Transverse colon (tissue), 4 donors: ENCODE data around the gene ROS1. TPM values are rescaled to one million over a fixed set of nuclear protein-coding genes. Genes with fewer than 3 reads are reported as not detected.
A peak's percentile ranks its signal among the peaks of the same experiment; 100 is the strongest.

Experiments used
- DNase-seq: peaks from one replicate; pipeline ENCODE4 v3.0.0-alpha.2; 2019
- H3K27ac ChIP-seq, 4 donors: fragments of 200-600 bp; sonication (generic); 2 replicates each; pipeline ENCODE4 v1.5.1; 2016 to 2018; ENCODE audit warnings: inconsistent platforms in 4 of 4
- H3K27me3 ChIP-seq: fragments of 200-600 bp; sonication (generic); 2 replicates; pipeline ENCODE4 v1.5.1; 2017; ENCODE audit warnings: inconsistent platforms
- H3K36me3 ChIP-seq, 4 donors: fragments of 200-600 bp; sonication (generic); 2 replicates each; pipeline ENCODE4 v1.5.1; 2017 to 2019; ENCODE audit warnings: inconsistent platforms in 4 of 4
- H3K4me1 ChIP-seq, 4 donors: fragments of 200-600 bp; sonication (generic); 2 replicates each; pipeline ENCODE4 v1.5.1; 2017 to 2020; ENCODE audit warnings: inconsistent platforms in 4 of 4
- H3K4me3 ChIP-seq, 4 donors: fragments of 200-600 bp; sonication (generic); 1 replicate in 1 of 4; 2 replicates in 3 of 4; pipeline versions ENCODE4 v1.5.1 to v1.6.1; 2017 to 2019; ENCODE audit warnings: inconsistent platforms in 4 of 4
- H3K9me3 ChIP-seq, 2 donors: fragments of 200-600 bp; sonication (generic); 2 replicates each; pipeline ENCODE4 v1.5.1; 2017 to 2019; ENCODE audit warnings: inconsistent platforms in 2 of 2
- CTCF ChIP-seq, 5 experiments: fragments of 200-600 bp in 3 of 5; fragments of 450-650 bp in 2 of 5; sonication (generic) in 3 of 5; IDR thresholded peaks; 1 replicate in 2 of 5; 2 replicates in 3 of 5; pipeline ENCODE4 v1.5.1; 2016 to 2017; ENCODE audit warnings: antibody characterized with exemption in 5 of 5, inconsistent platforms in 3 of 5, mild to moderate bottlenecking in 2 of 5, moderate library complexity in 1 of 5
- EP300 ChIP-seq: sonication (generic); formaldehyde crosslinking; IDR thresholded peaks from one replicate; pipeline ENCODE4 v1.6.1; 2017; ENCODE audit warnings: antibody characterized with exemption, low read depth
- POLR2A ChIP-seq: fragments of 450-650 bp; IDR thresholded peaks from one replicate; pipeline ENCODE4 v1.6.1; 2016; ENCODE audit warnings: antibody characterized with exemption, mild to moderate bottlenecking, moderate library complexity
- POLR2AphosphoS5 ChIP-seq, 3 donors: sonication (generic); formaldehyde crosslinking; IDR thresholded peaks; one replicate each; pipeline ENCODE4 v1.6.1; 2016; ENCODE audit warnings: antibody characterized with exemption in 3 of 3
- WGBS, 2 donors: methylation state at CpG; one replicate each; pipeline ENCODE4 v1.1.5; 2018; ENCODE audit warnings: low coverage in 1 of 2; 5-methylcytosine and 5-hydroxymethylcytosine counted together
- in situ Hi-C, 4 donors: fragments of 200-750 bp; cut with MboI; loops; one replicate each; pipeline versions ENCODE4 v1.15.0 to v1.15.1; 2017; ENCODE audit warnings: low sequenced_read_pairs in 3 of 4, low pct_ligation_motif_present in 1 of 4, low pct_unique_long_range_greater_than_20kb in 1 of 4
- intact Hi-C: fragments of 100-400 bp; cut with DNase I; formaldehyde crosslinking; loops from one replicate; pipeline ENCODE4 v1.15.1; 2023; ENCODE audit warnings: low total_unique reads
- total RNA-seq, 4 donors: library from RNA; depleted of rRNA; stranded (reverse); fragments of >200 nt; gene quantifications; one replicate each; pipeline ENCODE4 v1.1.0, GENCODE V29; 2016

Gene ROS1
- total RNA-seq, 4 donors from 2014 or later = 0.80 to 4.1 (median 2.5) TPM; not detected in 1

GRCh38 chr6:117389227-117390057 is 36.3 kb downstream of the ROS1 start:
- H3K36me3 ChIP-seq = no peaks in the 10 kb centered on the region

GRCh38 chr6:117387454-117387974 is 38.2 kb downstream of the ROS1 start:
- DNase-seq = no peak

More at GRCh38 chr6:117389227-117390057, 36.3 kb downstream of the ROS1 start:
- Histone ChIP-seq H3K27me3 (no peaks in the 10 kb centered on the region), H3K9me3 (no peaks in the 10 kb centered on the region), H3K4me3 (no peak overlapping the region), H3K4me1 (no peaks in the 10 kb centered on the region), H3K27ac (no peak overlapping the region)
- intact Hi-C loops = no loop called here
- DNase-seq = peak; percentile 31
- in situ Hi-C loops = no loop called here
- WGBS, 2 donors = 64 to 81% methylated on average over 8 to 11 of the region's 11 CpGs
- TF ChIP-seq POLR2AphosphoS5 (IDR thresholded peaks at IDR 0.05) (peak in 1 of 3 donors; percentile 14), CTCF (IDR thresholded peaks at IDR 0.05) (no peak), POLR2A (no peak), EP300 (no peak)

GRCh38 chr6:117384659-117385058 is 41.1 kb downstream of the ROS1 start:
- WGBS, 2 donors = 92 to 100% methylated on average over 2 of the region's 2 CpGs
- Histone ChIP-seq H3K4me1 (no peaks in the 10 kb centered on the region), H3K27ac (no peak overlapping the region), H3K4me3 (no peak overlapping the region), H3K36me3 (no peaks in the 10 kb centered on the region), H3K9me3 (no peaks in the 10 kb centered on the region), H3K27me3 (no peaks in the 10 kb centered on the region)
- in situ Hi-C loops (no loop called here), intact Hi-C loops (no loop called here)
- TF ChIP-seq POLR2AphosphoS5 (IDR thresholded peaks at IDR 0.05) (no peak), EP300 (no peak), CTCF (IDR thresholded peaks at IDR 0.05) (no peak), POLR2A (no peak)
- no peak for DNase-seq

More at GRCh38 chr6:117387454-117387974, 38.2 kb downstream of the ROS1 start:
- no peaks in the 10 kb centered on the region for H3K27me3 ChIP-seq
- TF ChIP-seq POLR2A (no peak), EP300 (no peak), POLR2AphosphoS5 (IDR thresholded peaks at IDR 0.05) (no peak), CTCF (IDR thresholded peaks at IDR 0.05) (no peak)
- 86 to 100% methylated on average over 1 of the region's 1 CpG for WGBS, 2 donors
- H3K9me3 ChIP-seq = no peaks in the 10 kb centered on the region
- H3K36me3 ChIP-seq = no peaks in the 10 kb centered on the region
- H3K4me3 ChIP-seq = no peak overlapping the region
- H3K27ac ChIP-seq = no peak overlapping the region
- in situ Hi-C loops (no loop called here), intact Hi-C loops (no loop called here)
- no peaks in the 10 kb centered on the region for H3K4me1 ChIP-seq

GRCh38 chr6:117381749-117382148 is 44.0 kb downstream of the ROS1 start:
- no peaks in the 10 kb centered on the region for H3K4me1 ChIP-seq
- TF ChIP-seq POLR2AphosphoS5 (IDR thresholded peaks at IDR 0.05) (no peak), EP300 (no peak), POLR2A (no peak), CTCF (IDR thresholded peaks at IDR 0.05) (no peak)
- no peak for DNase-seq
- no peaks in the 10 kb centered on the region for H3K36me3 ChIP-seq
- H3K4me3 ChIP-seq = no peak overlapping the region
- H3K9me3 ChIP-seq = no peaks in the 10 kb centered on the region
- H3K27me3 ChIP-seq = no peaks in the 10 kb centered on the region
- in situ Hi-C loops = no loop called here
- no peak overlapping the region for H3K27ac ChIP-seq
- intact Hi-C loops = no loop called here
- 43 to 60% methylated on average over 2 of the region's 2 CpGs for WGBS, 2 donors
